ENCODE measurements around the gene CEP170.
"Not testable (repeated sequence)": the region's sequence is repeated elsewhere in the genome, so short reads cannot be mapped to it uniquely, and the experiment has no call there.

Gene CEP170

DNA sequence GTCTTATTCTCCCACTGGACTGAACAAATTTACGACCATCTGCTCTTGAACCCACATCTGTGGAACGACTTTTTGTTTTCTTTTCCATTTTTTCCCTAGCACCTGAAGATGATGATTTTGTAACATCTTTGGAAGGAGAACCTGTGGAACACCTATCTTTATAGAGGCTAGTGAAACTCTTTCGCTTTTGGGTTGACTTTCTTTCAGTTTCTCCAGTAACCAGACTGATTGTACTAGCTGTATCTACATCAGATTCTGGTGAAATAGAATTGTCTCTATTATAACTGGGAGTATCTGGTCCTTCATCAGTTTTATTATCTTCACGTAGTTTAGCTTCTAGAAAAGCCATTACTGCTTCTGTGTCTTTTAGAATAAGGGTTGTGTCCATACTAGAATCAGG lies 90.2 kb downstream of the CEP170 start:
- DNase-seq: not testable (repeated sequence)

- peak; percentile 2 for DNase-seq
Measured at GRCh38 chr1:243150906-243151305, 104.2 kb downstream of the CEP170 start.

- not testable (repeated sequence) for DNase-seq
Measured at GRCh38 chr1:243149120-243149519, 106.0 kb downstream of the CEP170 start.

DNA sequence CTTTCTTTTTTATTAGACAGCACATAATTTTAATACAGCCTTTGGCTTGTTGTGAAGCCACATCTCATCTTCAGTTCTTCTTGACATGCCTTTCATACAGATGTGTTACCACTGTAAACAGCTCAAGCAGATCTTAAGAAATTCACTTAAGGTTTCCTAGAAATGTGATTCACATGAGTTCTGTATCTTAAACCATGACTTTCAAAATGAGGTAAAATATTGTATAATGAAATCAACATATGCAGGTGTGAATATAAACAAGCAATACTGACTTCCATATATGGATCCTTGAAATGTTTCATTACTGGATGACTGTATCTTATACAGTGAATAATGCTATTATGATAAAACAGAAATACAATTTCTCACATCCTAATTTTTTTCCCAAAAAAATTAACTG lies 107.7 kb downstream of the CEP170 start:
- not testable (repeated sequence) for DNase-seq

- not testable (repeated sequence) for DNase-seq
Measured at GRCh38 chr1:243140498-243140897, 114.6 kb downstream of the CEP170 start.

GRCh38 chr1:243122876-243123409 lies 132.1 kb downstream of the CEP170 start:
- not testable (repeated sequence) for DNase-seq

DNA sequence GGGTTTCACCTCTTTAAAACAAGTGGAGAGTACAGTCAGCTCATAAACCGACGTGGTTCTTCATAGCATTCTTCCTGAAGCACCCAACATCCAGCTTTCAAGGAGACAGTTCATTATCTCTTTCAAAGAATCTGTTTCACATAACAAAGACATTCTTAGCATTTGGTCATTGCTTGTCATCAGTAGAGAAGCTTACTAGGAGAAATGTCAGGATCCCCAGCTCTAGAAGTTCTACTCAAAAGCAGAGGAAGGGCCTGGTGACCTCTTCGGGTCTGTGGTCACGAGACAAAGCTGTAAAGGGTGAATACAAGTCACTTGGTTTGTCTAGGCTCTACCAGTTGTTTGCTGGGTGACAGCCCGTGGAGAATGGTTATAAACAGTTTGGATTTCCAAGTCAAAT lies 133.1 kb downstream of the CEP170 start:
- not testable (repeated sequence) for DNase-seq

DNA sequence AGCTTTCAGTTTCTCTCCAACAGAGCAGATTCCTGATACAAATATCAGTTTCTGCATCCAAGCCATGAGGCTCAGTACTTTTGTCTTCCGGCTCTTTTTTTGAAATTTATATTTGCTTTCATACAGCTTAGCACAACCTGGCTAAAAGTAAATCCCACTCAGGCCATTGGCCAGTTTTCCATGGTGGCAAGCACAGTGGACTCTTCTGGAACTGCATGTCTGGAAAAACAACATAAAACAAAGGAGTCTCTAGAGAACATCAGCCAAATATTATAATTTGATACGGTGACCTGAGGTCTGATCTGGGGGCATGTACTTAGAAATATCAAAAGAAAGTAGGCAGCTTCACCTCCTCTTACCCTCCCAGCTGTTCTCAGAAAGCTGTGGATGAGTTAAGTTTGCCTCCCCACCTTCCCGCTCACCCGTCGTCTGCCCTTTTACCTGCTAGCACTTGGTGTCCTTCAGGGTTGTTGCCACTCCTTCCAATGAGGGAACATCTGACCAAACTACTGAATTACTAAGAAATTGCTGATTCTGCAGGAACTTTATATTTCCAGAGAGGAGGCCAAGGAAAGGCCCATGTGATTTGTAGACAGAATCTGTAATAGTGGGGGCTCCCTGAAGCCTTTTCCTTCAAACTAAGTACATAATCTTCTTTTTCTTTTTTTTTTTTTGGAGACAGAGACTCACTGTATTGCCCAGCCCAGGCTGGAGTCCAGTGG lies 136.3 kb downstream of the CEP170 start:
- DNase-seq: not testable (repeated sequence)

DNA sequence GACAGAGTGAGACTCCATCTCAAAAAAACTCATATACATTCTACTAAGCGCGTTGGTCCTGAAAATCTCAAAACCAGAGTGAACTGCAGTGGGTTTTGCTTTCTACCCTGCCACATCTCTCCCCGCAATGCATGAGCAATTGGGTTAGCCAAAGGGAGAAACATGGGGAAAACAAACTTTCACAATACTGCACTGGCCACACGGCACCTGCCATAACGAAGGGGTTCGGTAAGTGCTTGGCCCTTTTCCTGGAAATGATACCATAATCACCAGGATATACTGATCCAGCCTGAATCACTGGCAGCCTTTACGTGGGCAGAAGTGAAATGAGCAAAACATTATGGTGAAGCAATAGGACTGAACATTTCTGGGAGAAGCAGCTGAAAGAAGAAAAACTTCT lies 138.9 kb downstream of the CEP170 start:
- DNase-seq: not testable (repeated sequence)

GRCh38 chr1:243114769-243115168 lies 140.3 kb downstream of the CEP170 start:
- DNase-seq: not testable (repeated sequence)

DNA sequence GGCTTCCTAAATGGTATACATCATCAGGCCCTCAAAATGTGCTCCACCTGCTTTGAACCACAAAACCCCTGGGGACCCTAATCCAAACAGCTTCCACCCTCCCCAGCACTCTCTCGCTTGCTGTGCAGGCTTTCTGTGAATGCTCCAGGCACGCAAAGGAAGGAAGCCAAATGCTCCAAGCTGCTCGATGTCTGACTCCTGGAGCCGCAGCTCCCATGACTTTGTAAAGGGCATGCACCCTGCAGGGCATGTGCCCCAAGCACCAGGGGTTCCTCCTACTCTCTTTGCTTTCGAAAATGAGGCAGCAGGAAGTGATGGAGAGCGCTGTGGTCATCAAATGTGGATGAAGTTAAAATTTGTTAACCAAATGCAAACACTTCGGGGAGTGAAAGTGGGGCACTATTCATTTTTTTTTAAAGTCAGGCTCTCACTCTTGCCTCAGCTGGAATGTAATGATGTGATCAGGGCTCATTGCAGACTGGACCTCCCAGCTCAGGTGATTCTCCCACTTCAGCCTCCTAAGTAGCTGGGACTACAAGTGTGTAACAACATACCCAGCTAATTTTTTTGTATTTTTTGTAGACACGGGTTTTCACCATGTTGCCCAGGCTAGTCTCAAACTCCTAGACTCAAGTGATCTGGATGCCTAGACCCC lies 140.9 kb downstream of the CEP170 start:
- DNase-seq: not testable (repeated sequence)

GRCh38 chr1:243107171-243107570 lies 147.9 kb downstream of the CEP170 start:
- not testable (repeated sequence) for DNase-seq

DNA sequence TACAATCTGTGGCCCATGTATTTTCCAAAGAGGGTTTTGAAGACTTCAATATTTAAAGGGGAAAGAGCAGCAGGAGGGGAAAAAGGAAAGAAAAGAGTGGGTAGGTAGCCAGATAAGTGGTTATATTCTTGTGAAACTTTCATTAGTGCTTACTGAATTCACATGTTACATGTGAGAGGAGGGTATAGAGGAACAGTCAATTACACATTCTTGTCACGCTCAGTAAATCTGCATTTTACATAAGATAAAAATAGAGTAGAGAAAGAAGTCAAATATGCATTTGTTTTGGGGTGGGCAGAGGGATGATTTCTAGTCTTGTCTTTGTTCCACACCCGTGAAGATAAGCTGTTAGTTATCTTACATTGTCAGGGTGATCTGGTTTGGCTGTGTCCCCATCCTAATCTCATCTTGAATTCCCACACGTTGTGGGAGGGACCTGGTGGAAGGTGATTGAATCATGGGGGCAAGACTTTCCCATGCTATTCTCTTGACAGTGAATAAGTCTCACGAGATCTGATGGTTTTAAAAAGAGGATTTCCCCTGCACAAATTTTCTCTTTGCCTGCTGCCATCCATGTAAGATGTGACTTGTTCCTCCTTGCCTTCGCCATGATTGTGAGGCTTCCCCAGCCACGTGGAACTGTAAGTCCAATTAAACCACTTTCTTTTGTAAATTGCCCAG lies 149.3 kb downstream of the CEP170 start:
- DNase-seq: not testable (repeated sequence)

DNA sequence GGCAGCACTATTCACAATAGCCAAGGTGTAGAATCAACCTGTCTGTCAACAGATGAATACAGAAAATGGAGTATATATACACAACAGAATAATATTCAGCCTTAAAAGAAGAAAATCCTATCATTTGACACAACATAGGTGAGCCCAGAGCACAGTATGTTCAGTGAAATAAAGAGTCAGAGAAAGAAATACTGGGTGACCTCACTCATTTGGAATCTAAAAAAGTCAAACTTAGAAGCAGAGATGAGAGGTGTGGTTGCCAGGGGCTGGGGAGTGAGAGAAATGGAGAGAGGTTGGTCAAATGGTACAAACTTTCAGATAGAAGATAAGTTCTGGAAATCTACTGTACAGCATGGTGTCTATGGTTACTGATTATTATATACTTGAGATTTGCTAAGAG lies 150.0 kb downstream of the CEP170 start:
- not testable (repeated sequence) for DNase-seq

DNA sequence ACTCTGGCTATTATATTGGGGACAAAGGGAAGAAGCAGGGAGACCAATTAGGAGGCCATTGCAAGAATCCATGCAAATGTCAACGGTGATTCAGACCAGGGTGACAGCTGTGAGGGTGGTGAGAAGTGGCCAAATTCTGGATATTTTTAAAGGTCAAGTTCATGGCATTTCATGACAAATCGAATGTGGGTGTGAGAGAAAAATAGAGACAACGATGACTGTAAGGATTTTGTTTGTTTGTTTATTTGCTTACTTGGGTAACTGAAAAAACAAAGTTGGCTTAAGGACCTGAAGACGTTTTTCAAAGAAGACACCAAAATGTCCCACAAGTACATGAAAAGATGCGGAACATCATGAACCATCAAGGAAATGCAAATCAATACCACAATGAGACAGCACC lies 150.6 kb downstream of the CEP170 start:
- DNase-seq: not testable (repeated sequence)

GRCh38 chr1:243101551-243102050 lies 153.5 kb downstream of the CEP170 start:
- peak; percentile 19 for DNase-seq

GRCh38 chr1:243087368-243087767 lies 167.7 kb downstream of the CEP170 start:
- DNase-seq: not testable (repeated sequence)

Data from CD4-positive, alpha-beta T cell treated with Interleukin-17A for 4 hours (primary cell).